ENCODE data around the gene C20orf96.

C20orf96 gene

DNA sequence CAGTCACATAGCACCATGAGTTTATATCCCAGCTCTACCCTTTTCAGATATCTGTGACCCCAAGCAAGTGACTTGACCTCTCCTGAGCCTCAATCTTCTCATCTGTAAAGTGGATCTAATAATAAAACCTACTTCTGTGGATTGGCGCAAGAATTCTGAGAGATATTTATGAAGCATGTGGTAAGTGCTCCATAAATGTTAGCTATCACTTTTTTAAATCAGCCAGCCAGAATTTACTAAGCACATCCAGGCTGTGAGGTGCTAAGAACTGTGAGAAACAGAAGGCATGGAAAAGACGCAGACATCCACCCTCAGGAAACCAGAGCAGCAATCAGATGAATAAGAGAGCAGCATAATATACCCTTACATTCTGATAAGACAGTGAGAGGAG lies 862 bp downstream of the C20orf96 start:
- ChIA-PET POLR2A (interaction anchor here (1.6 kb wide), 1 partner anchor 35 kb away, joined by 3 read pairs; no protein-coding TSS in a partner anchor), CTCF (interaction anchor here (1.4 to 2.2 kb wide), 2 partner anchors 16 to 64 kb away, joined by 3 to 6 read pairs; no protein-coding TSS in a partner anchor)
- TF ChIP-seq, protein P1, sequence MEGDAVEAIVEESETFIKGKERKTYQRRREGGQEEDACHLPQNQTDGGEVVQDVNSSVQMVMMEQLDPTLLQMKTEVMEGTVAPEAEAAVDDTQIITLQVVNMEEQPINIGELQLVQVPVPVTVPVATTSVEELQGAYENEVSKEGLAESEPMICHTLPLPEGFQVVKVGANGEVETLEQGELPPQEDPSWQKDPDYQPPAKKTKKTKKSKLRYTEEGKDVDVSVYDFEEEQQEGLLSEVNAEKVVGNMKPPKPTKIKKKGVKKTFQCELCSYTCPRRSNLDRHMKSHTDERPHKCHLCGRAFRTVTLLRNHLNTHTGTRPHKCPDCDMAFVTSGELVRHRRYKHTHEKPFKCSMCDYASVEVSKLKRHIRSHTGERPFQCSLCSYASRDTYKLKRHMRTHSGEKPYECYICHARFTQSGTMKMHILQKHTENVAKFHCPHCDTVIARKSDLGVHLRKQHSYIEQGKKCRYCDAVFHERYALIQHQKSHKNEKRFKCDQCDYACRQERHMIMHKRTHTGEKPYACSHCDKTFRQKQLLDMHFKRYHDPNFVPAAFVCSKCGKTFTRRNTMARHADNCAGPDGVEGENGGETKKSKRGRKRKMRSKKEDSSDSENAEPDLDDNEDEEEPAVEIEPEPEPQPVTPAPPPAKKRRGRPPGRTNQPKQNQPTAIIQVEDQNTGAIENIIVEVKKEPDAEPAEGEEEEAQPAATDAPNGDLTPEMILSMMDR (IDR thresholded peaks at IDR 0.05; ENCODE audit: insufficient read depth, low read length, missing control alignments): no peak
- peak overlapping the region; percentile 82 for H3K4me3 ChIP-seq (ENCODE audit: low read depth, low read length)
- no peak for DNase-seq (ENCODE audit: low read depth, low spot score)

DNA sequence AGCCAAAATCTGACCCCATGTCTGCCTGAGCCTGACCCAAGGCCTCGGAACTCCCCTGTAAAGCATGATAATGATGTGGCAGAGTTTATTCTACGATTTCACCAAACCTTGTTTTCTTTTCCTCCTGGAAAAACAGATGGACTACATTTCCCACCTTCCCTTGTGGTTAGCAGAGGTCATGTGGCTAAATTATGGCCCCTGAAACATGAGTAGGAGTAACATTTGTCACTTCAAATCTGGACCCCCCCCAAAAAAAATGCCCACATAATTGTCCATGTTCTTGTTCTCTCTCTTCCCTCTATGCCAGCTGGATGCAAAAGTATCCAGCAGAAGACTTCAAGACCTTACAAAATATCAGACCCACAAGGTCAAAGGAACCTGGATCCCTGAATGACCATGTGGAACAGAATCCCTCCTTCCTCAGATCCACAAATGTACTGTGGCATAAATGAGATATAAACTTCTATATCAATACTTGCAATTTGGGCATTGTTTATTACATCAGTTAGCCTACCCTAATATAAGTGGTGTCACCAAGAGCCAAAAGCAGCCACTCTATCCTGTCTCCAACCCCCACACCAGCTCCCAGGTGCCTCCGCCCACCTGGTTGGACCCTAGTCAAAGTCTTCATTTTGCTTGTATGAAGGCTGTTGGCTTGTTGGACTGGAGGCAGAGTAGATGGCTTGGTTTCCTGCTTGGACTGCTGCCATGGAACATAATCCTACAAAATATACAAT lies 1.4 kb downstream of the C20orf96 start:
- ChIA-PET POLR2A (interaction anchor here (1.6 kb wide), 1 partner anchor 35 kb away, joined by 3 read pairs; no protein-coding TSS in a partner anchor), CTCF (interaction anchor here (0.5 to 2.2 kb wide), 4 partner anchors 16 to 65 kb away, joined by 3 to 6 read pairs (median 4); no protein-coding TSS in a partner anchor)
- TF ChIP-seq, protein P1 (IDR thresholded peaks at IDR 0.05; ENCODE audit: insufficient read depth, low read length, missing control alignments): no peak
- H3K4me3 ChIP-seq (ENCODE audit: low read depth, low read length): peak overlapping the region; percentile 82
- DNase-seq (ENCODE audit: low read depth, low spot score): no peak

DNA sequence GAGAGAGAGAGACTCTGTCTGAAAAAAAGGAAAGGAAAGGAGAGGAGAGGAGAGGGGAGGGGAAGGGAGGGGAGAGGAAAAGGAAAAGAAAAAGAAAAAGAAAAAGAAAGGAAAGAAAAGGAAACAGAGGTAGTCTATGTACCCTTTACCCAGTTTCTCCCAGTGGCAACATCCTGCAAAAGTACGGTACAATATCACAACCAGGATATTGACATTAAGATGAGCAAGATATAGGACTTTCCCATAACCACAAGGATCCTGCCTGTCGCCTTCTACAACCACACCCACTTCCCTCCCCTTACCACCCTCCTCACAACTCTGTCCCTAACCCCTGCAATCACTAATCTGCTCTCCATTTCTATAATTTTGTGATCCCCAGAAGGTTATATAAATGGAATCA lies 4.0 kb downstream of the C20orf96 start:
- TF ChIP-seq, protein P1 (IDR thresholded peaks at IDR 0.05; ENCODE audit: insufficient read depth, low read length, missing control alignments): no peak
- ChIA-PET CTCF (no interaction called here), POLR2A (no interaction called here)
- H3K4me3 ChIP-seq (ENCODE audit: low read depth, low read length): no peak overlapping the region
- no peak for DNase-seq (ENCODE audit: low read depth, low spot score)

DNA sequence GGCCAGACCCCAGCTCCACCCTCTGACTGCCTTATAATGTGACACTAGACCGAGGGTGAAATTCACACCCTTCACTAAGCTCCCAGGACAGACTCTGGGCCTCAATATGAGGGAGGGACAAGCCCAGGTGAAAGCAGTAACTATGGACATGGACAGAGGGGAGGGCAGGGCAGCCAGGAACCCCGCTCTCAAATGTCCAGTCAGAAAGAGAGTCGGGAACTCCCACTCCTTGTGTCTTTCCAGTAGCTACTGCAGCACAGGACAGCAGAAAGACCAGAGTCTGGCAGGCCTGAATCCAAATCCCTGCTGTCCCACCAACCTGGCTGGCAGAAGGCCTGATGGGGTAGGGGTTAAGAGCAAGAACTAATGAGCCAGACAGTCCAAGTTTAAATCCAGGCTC lies 6.4 kb downstream of the C20orf96 start:
- ChIA-PET CTCF (interaction anchor here (0.9 to 3.9 kb wide), 2 partner anchors 15 to 189 kb away, joined by 3 to 46 read pairs; no protein-coding TSS in a partner anchor), POLR2A (no interaction called here)
- no peak for DNase-seq (ENCODE audit: low read depth, low spot score)
- no peak overlapping the region for H3K4me3 ChIP-seq (ENCODE audit: low read depth, low read length)
- TF ChIP-seq, protein P1 (IDR thresholded peaks at IDR 0.05; ENCODE audit: insufficient read depth, low read length, missing control alignments): no peak

DNA sequence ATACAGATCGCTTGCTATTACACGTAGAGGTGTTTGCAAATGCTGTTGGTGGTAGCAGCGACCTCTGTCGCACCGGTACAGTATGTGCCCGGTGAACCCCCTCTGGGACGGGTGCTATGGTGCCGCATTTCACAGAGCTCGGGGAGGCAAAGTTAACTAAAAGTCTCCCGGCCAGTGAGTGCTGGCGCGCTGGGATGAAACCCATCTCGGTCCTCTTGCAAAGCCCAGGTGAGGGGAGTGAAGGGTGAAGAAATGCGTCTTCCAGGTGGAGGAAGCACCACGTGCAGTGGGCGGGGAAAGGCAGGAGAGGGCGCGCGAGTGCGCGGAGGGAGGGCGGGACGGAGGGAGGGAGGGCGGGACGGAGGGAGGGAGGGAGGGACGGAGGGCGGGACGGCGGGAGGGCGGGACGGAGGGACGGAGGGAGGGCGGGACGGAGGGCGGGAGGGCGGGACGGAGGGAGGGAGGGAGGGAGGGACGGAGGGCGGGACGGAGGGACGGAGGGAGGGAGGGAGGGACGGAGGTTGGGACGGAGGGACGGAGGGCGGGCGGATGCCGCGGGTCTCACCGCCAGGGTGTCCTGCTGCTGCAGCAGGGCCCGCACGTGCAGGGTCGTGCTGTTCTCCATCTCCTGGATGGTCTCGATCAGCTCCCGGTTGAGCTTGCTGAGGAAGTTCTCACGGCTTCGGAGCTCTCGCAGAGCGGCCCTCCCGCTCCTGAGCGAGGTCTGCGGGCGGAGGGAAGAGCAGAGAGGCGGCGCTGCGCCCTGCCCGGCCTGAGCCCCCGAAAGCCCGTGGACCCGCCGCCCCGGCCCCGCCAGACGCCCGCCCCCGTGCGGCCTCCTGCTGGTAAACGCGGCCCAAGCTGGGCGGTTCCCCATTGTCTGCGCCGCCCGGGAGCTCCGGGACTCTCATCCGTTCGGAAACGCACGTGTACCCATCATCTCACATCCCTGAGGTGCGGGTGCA lies 11.7 kb downstream of the C20orf96 start:
- TF ChIP-seq, protein P1 (IDR thresholded peaks at IDR 0.05; ENCODE audit: insufficient read depth, low read length, missing control alignments): no peak
- ChIA-PET CTCF (interaction anchor here (2.4 kb wide), 1 partner anchor 11 kb away, joined by 15 read pairs; no protein-coding TSS in a partner anchor), POLR2A (no interaction called here)
- no peak for DNase-seq (ENCODE audit: low read depth, low spot score)
- no peak overlapping the region for H3K4me3 ChIP-seq (ENCODE audit: low read depth, low read length)
